Measurements from ENCODE around the gene BAIAP3.
"Not testable (repeated sequence)": the region's sequence is repeated elsewhere in the genome, so short reads cannot be mapped to it uniquely, and the experiment has no call there.

BAIAP3 gene

DNA sequence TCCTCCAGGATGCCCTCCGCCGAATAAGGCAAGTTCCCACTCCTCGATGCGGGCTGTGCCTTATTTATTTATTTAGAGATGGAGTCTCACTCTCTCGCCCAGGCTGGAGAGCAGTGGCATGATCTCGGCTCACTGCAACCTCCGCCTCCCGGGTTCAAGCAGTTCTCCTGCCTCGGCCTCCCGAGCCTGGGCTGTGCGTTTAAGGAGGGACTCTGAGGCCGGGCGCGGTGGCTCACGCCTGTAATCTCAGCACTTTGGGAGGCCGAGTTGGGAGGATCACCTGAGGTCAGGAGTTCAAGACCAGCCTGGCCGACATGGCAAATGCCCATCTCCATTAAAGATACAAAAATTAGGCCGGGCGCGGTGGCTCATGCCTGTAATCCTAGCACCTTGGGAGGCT, 5.3 kb upstream of the BAIAP3 start:
- H3K9me3 ChIP-seq (ENCODE audit: control extremely low read depth in 1 of 5, control insufficient read depth in 4 of 5, insufficient read depth in 2 of 5, low read depth in 1 of 5, low read length in 4 of 5); H3K27ac ChIP-seq (ENCODE audit: insufficient read depth in 1 of 2, low read depth in 1 of 2, low read length in 2 of 2, poor library complexity in 1 of 2, severe bottlenecking in 2 of 2); DNase-seq; CTCF ChIA-PET; POLR2A ChIA-PET; H3K4me3 ChIP-seq (ENCODE audit: control insufficient read depth in 1 of 7, extremely low read depth in 1 of 7, insufficient read depth in 4 of 7, low read depth in 2 of 7, low read length in 6 of 7): not testable (repeated sequence)
- 89% methylated on average over 13 of the region's 20 CpGs for WGBS (ENCODE audit: insufficient coverage)
- Histone ChIP-seq H3K27me3 (replicated peaks in 2 of 5; ENCODE audit: control insufficient read depth in 4 of 5, insufficient read depth in 5 of 5, low read length in 4 of 5) (peaks cover 0 to 33% (median 8%) of the 10 kb centered on the region in 5 experiments), H3K36me3 (ENCODE audit: control insufficient read depth in 4 of 4, insufficient read depth in 4 of 4, low read length in 3 of 4) (peaks cover 0 to 27% (median 22%) of the 10 kb centered on the region in 4 experiments), H3K4me1 (ENCODE audit: control extremely low read depth in 1 of 4, control insufficient read depth in 4 of 4, insufficient read depth in 4 of 4, low read length in 3 of 4) (peaks cover 0 to 23% (median 21%) of the 10 kb centered on the region in 4 experiments)

- CTCF ChIA-PET: interaction anchor here (1.3 kb wide), 1 partner anchor 17 kb away, joined by 4 read pairs; no protein-coding TSS in a partner anchor
- Histone ChIP-seq H3K4me1 (ENCODE audit: control extremely low read depth in 1 of 4, control insufficient read depth in 4 of 4, insufficient read depth in 4 of 4, low read length in 3 of 4) (peaks cover 0 to 30% (median 27%) of the 10 kb centered on the region in 4 experiments), H3K36me3 (ENCODE audit: control insufficient read depth in 4 of 4, insufficient read depth in 4 of 4, low read length in 3 of 4) (peaks cover 0 to 19% (median 15%) of the 10 kb centered on the region in 4 experiments), H3K27me3 (replicated peaks in 2 of 5; ENCODE audit: control insufficient read depth in 4 of 5, insufficient read depth in 5 of 5, low read length in 4 of 5) (peaks cover 0 to 40% (median 8%) of the 10 kb centered on the region in 5 experiments)
- POLR2A ChIA-PET; DNase-seq; H3K27ac ChIP-seq (ENCODE audit: insufficient read depth in 1 of 2, low read depth in 1 of 2, low read length in 2 of 2, poor library complexity in 1 of 2, severe bottlenecking in 2 of 2); H3K9me3 ChIP-seq (ENCODE audit: control extremely low read depth in 1 of 5, control insufficient read depth in 4 of 5, insufficient read depth in 2 of 5, low read depth in 1 of 5, low read length in 4 of 5); H3K4me3 ChIP-seq (ENCODE audit: control insufficient read depth in 1 of 7, extremely low read depth in 1 of 7, insufficient read depth in 4 of 7, low read depth in 2 of 7, low read length in 6 of 7): not testable (repeated sequence)
- 97% methylated on average over 8 of the region's 10 CpGs for WGBS (ENCODE audit: insufficient coverage)
Observed at GRCh38 chr16:1328961-1329360, 4.5 kb upstream of the BAIAP3 start.

GRCh38 chr16:1330260-1330914, 3.1 kb upstream of the BAIAP3 start:
- Histone ChIP-seq H3K4me3 (ENCODE audit: control insufficient read depth in 1 of 7, extremely low read depth in 1 of 7, insufficient read depth in 4 of 7, low read depth in 2 of 7, low read length in 6 of 7) (no peak overlapping the region), H3K27me3 (replicated peaks in 2 of 5; ENCODE audit: control insufficient read depth in 4 of 5, insufficient read depth in 5 of 5, low read length in 4 of 5) (peaks cover 0 to 54% (median 17%) of the 10 kb centered on the region in 5 experiments), H3K27ac (ENCODE audit: insufficient read depth in 1 of 2, low read depth in 1 of 2, low read length in 2 of 2, poor library complexity in 1 of 2, severe bottlenecking in 2 of 2) (no peak overlapping the region), H3K4me1 (ENCODE audit: control extremely low read depth in 1 of 4, control insufficient read depth in 4 of 4, insufficient read depth in 4 of 4, low read length in 3 of 4) (peaks cover 0 to 44% (median 31%) of the 10 kb centered on the region in 4 experiments), H3K9me3 (ENCODE audit: control extremely low read depth in 1 of 5, control insufficient read depth in 4 of 5, insufficient read depth in 2 of 5, low read depth in 1 of 5, low read length in 4 of 5) (peaks cover 0 to 4% (median 2%) of the 10 kb centered on the region in 5 experiments), H3K36me3 (ENCODE audit: control insufficient read depth in 4 of 4, insufficient read depth in 4 of 4, low read length in 3 of 4) (peaks cover 0 to 6% (median 2%) of the 10 kb centered on the region in 4 experiments)
- WGBS (ENCODE audit: insufficient coverage): 78% methylated on average over 16 of the region's 17 CpGs
- DNase-seq: no peak
- POLR2A ChIA-PET: no interaction called here
- CTCF ChIA-PET: interaction anchor here (0.9 to 1.3 kb wide), 3 partner anchors 14 to 30 kb away, joined by 3 to 4 read pairs (median 4); no protein-coding TSS in a partner anchor

DNA sequence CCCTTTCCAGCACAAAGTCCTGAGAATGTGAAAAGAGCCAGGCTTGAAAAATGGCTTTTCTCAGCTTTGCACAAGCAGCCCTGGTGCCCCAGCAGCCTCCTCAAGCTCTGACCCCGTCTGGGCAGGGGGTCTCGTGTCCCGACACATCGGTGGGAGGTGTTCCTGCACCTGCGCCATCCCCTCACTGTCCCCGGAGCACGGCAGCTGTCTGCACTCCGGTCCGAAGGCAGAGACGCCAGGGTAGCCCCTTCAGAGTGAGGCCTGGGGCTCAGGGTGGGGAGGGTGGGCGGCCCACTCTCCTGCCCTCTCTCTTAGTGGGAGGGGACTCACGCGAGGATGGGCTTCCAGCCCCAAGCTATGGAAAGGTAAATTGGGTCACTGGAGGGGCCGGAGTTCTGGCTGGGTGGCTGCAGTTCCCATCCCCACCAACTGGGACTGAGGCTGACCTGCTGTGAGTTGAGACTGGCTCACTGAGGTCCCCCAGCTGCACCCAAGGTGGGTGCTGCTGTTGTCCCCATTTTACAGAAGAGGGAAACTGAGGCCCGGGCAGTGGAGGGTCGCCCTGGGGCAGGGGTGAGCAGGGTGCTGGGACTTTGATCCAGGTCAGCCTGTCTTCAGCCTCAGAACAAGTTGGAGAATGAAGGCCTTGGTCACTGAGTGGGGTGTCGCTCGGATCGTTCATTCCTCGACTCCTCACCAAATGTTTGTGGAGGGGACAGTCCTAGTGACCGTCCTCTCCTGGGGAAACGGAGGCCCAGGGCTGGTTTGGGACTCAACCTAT, 2.3 kb upstream of the BAIAP3 start:
- CTCF ChIA-PET: interaction anchor here (0.7 to 1.7 kb wide), 4 partner anchors 13 to 30 kb away, joined by 3 to 5 read pairs (median 4); no protein-coding TSS in a partner anchor
- POLR2A ChIA-PET: no interaction called here
- DNase-seq: no peak
- Histone ChIP-seq H3K4me1 (ENCODE audit: control extremely low read depth in 1 of 4, control insufficient read depth in 4 of 4, insufficient read depth in 4 of 4, low read length in 3 of 4) (peaks cover 0 to 50% (median 34%) of the 10 kb centered on the region in 4 experiments), H3K4me3 (ENCODE audit: control insufficient read depth in 1 of 7, extremely low read depth in 1 of 7, insufficient read depth in 4 of 7, low read depth in 2 of 7, low read length in 6 of 7) (peak overlapping the region in 6 of 7 experiments; percentile 3 to 70 (median 51)), H3K27me3 (replicated peaks in 2 of 5; ENCODE audit: control insufficient read depth in 4 of 5, insufficient read depth in 5 of 5, low read length in 4 of 5) (peaks cover 0 to 62% (median 17%) of the 10 kb centered on the region in 5 experiments), H3K9me3 (ENCODE audit: control extremely low read depth in 1 of 5, control insufficient read depth in 4 of 5, insufficient read depth in 2 of 5, low read depth in 1 of 5, low read length in 4 of 5) (peaks cover 0 to 4% (median 2%) of the 10 kb centered on the region in 5 experiments), H3K27ac (ENCODE audit: insufficient read depth in 1 of 2, low read depth in 1 of 2, low read length in 2 of 2, poor library complexity in 1 of 2, severe bottlenecking in 2 of 2) (no peak overlapping the region), H3K36me3 (ENCODE audit: control insufficient read depth in 4 of 4, insufficient read depth in 4 of 4, low read length in 3 of 4) (peaks cover 0 to 3% (median 0%) of the 10 kb centered on the region in 4 experiments)
- 74% methylated on average over 15 of the region's 22 CpGs for whole genome bisulfite sequencing (ENCODE audit: insufficient coverage)

DNA sequence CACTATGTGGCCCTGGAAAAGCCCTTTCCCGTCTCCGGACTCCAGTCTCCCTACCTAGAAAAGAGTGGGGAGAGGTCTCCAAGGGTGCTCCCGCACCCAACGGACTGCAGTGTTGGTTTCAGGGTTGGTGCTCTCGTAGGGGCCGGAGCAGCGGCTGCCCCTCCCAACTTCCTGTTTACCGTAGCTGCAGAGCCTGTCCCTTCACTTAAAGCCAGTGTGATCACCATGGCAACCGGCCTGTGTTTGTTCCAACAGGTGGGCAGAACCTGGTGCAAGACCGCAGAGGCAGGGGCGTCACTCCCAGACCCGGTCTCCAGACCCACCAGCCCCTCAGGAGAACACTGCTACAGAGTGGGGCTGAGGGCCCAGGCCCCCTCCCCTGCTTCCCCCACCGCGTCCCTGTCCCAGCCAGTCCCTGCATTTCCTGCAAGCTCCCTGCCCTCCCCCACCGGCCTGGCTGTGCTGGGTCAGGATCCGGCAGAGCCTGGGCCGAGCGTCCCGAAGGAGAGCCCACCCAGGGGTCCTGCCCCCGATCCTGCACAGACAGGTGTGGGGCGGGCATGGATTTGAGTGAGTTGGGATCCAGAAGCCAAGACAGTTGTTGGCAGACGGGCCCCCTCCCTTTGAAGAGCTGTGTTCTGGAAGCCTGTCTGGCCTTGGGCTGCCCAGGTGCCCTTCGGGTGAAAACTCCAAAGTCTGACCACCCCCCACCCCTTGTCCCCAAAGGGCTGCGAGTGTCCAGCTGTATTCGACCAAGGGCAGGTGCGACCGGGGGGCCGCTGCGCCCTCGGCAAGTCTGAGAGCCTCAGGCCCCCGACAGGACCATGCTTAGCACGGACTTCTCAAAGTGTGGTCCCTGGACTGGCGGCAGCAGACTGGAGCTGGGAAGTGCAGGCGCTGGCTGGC, 1.5 kb upstream of the BAIAP3 start:
- peak; percentile 78 to 93 (median 91) for DNase-seq

GRCh38 chr16:1332618-1333148, 762 bp upstream of the BAIAP3 start:
- CTCF ChIA-PET: interaction anchor here (0.9 to 1.7 kb wide), 3 partner anchors 10 to 16 kb away, joined by 4 to 6 read pairs (median 5); no protein-coding TSS in a partner anchor
- 3% methylated on average over 23 of the region's 26 CpGs for WGBS (ENCODE audit: insufficient coverage)
- no peak overlapping the region for H3K27ac ChIP-seq (ENCODE audit: insufficient read depth in 1 of 2, low read depth in 1 of 2, low read length in 2 of 2, poor library complexity in 1 of 2, severe bottlenecking in 2 of 2)
- no peak for DNase-seq
- peaks cover 0 to 72% (median 21%) of the 10 kb centered on the region in 5 experiments for H3K27me3 ChIP-seq (replicated peaks in 2 of 5; ENCODE audit: control insufficient read depth in 4 of 5, insufficient read depth in 5 of 5, low read length in 4 of 5)
- no peaks in the 10 kb centered on the region for H3K36me3 ChIP-seq (ENCODE audit: control insufficient read depth in 4 of 4, insufficient read depth in 4 of 4, low read length in 3 of 4)
- peaks cover 0 to 4% (median 2%) of the 10 kb centered on the region in 5 experiments for H3K9me3 ChIP-seq (ENCODE audit: control extremely low read depth in 1 of 5, control insufficient read depth in 4 of 5, insufficient read depth in 2 of 5, low read depth in 1 of 5, low read length in 4 of 5)
- POLR2A ChIA-PET: interaction anchor here (1.6 kb wide), 1 partner anchor 10 kb away, joined by 5 read pairs; no protein-coding TSS in a partner anchor
- peak overlapping the region in 4 of 7 experiments; percentile 31 to 70 (median 62) for H3K4me3 ChIP-seq (ENCODE audit: control insufficient read depth in 1 of 7, extremely low read depth in 1 of 7, insufficient read depth in 4 of 7, low read depth in 2 of 7, low read length in 6 of 7)
- peaks cover 0 to 56% (median 35%) of the 10 kb centered on the region in 4 experiments for H3K4me1 ChIP-seq (ENCODE audit: control extremely low read depth in 1 of 4, control insufficient read depth in 4 of 4, insufficient read depth in 4 of 4, low read length in 3 of 4)

More for the DNA sequence above, 1.5 kb upstream of the BAIAP3 start:
- ChIA-PET CTCF (interaction anchor here (0.7 to 1.7 kb wide), 4 partner anchors 10 to 20 kb away, joined by 3 to 6 read pairs (median 4); no protein-coding TSS in a partner anchor), POLR2A (interaction anchor here (1.6 kb wide), 1 partner anchor 10 kb away, joined by 5 read pairs; no protein-coding TSS in a partner anchor)
- peaks cover 0 to 53% (median 35%) of the 10 kb centered on the region in 4 experiments for H3K4me1 ChIP-seq (ENCODE audit: control extremely low read depth in 1 of 4, control insufficient read depth in 4 of 4, insufficient read depth in 4 of 4, low read length in 3 of 4)
- H3K4me3 ChIP-seq (ENCODE audit: control insufficient read depth in 1 of 7, extremely low read depth in 1 of 7, insufficient read depth in 4 of 7, low read depth in 2 of 7, low read length in 6 of 7): peak overlapping the region in 6 of 7 experiments; percentile 3 to 70 (median 51)
- no peak overlapping the region for H3K27ac ChIP-seq (ENCODE audit: insufficient read depth in 1 of 2, low read depth in 1 of 2, low read length in 2 of 2, poor library complexity in 1 of 2, severe bottlenecking in 2 of 2)
- peaks cover 0 to 4% (median 2%) of the 10 kb centered on the region in 5 experiments for H3K9me3 ChIP-seq (ENCODE audit: control extremely low read depth in 1 of 5, control insufficient read depth in 4 of 5, insufficient read depth in 2 of 5, low read depth in 1 of 5, low read length in 4 of 5)
- WGBS (ENCODE audit: insufficient coverage): 2% methylated on average over 18 of the region's 34 CpGs
- peaks cover 0 to 70% (median 21%) of the 10 kb centered on the region in 5 experiments for H3K27me3 ChIP-seq (replicated peaks in 2 of 5; ENCODE audit: control insufficient read depth in 4 of 5, insufficient read depth in 5 of 5, low read length in 4 of 5)
- H3K36me3 ChIP-seq (ENCODE audit: control insufficient read depth in 4 of 4, insufficient read depth in 4 of 4, low read length in 3 of 4): peaks cover 0 to 3% (median 0%) of the 10 kb centered on the region in 4 experiments

All from common myeloid progenitor, CD34-positive (primary cell).